ENCODE data around the gene ZBTB42.

Gene ZBTB42

GRCh38 chr14:104769324-104770071 lies 31.4 kb upstream of the ZBTB42 start:
- DNase-seq (ENCODE audit: low spot score) = no peak

GRCh38 chr14:104770072-104770579 lies 30.8 kb upstream of the ZBTB42 start:
- no peak for DNase-seq (ENCODE audit: low spot score)

- DNase-seq (ENCODE audit: low spot score) = peak; percentile 43
Observed at GRCh38 chr14:104770851-104771272, 30.0 kb upstream of the ZBTB42 start.

- DNase-seq (ENCODE audit: low spot score) = no peak
Observed at GRCh38 chr14:104771374-104771773, 29.5 kb upstream of the ZBTB42 start.

- no peak for DNase-seq (ENCODE audit: low spot score)
Observed at GRCh38 chr14:104771918-104772706, 28.8 kb upstream of the ZBTB42 start.

GRCh38 chr14:104772707-104773504 lies 28.0 kb upstream of the ZBTB42 start:
- DNase-seq (ENCODE audit: low spot score) = no peak

- DNase-seq (ENCODE audit: low spot score) = no peak
Observed at GRCh38 chr14:104773505-104774452, 27.1 kb upstream of the ZBTB42 start.

- no peak for DNase-seq (ENCODE audit: low spot score)
Observed at GRCh38 chr14:104774453-104775072, 26.3 kb upstream of the ZBTB42 start.

- DNase-seq (ENCODE audit: low spot score) = no peak
Observed at GRCh38 chr14:104775073-104775489, 25.8 kb upstream of the ZBTB42 start.

- no peak for DNase-seq (ENCODE audit: low spot score)
Observed at GRCh38 chr14:104776481-104776880, 24.4 kb upstream of the ZBTB42 start.

- no peak for DNase-seq (ENCODE audit: low spot score)
Observed at GRCh38 chr14:104776961-104777807, 23.7 kb upstream of the ZBTB42 start.

GRCh38 chr14:104777808-104778249 lies 23.1 kb upstream of the ZBTB42 start:
- no peak for DNase-seq (ENCODE audit: low spot score)

- DNase-seq (ENCODE audit: low spot score) = no peak
Observed at GRCh38 chr14:104778694-104779331, 22.1 kb upstream of the ZBTB42 start.

- no peak for DNase-seq (ENCODE audit: low spot score)
Observed at GRCh38 chr14:104779776-104780512, 21.0 kb upstream of the ZBTB42 start.

GRCh38 chr14:104780513-104781030 lies 20.3 kb upstream of the ZBTB42 start:
- DNase-seq (ENCODE audit: low spot score) = no peak

- DNase-seq (ENCODE audit: low spot score) = no peak
Observed at GRCh38 chr14:104781271-104782077, 19.4 kb upstream of the ZBTB42 start.

- no peak for DNase-seq (ENCODE audit: low spot score)
Observed at GRCh38 chr14:104782086-104782807, 18.7 kb upstream of the ZBTB42 start.
